Stomach (tissue), 4 donors: Measurements from ENCODE around the gene OR51T1.

Experiments used
- CTCF ChIP-seq, 7 experiments: fragments of 450-650 bp in 4 of 7; fragments of 200-600 bp in 3 of 7; sonication (generic) in 3 of 7; IDR thresholded peaks; one replicate each; pipeline ENCODE4 v1.5.1; 2016 to 2019; ENCODE audit warnings: antibody characterized with exemption in 7 of 7, control low read depth in 2 of 7, mild to moderate bottlenecking in 1 of 7
- POLR2A ChIP-seq, 4 donors: fragments of 450-650 bp; IDR thresholded peaks; one replicate each; pipeline ENCODE4 v1.6.1; 2016; ENCODE audit warnings: antibody characterized with exemption in 4 of 4, control low read depth in 2 of 4, mild to moderate bottlenecking in 1 of 4, moderate library complexity in 1 of 4

GRCh38 chr11:4921796-4922195 is 40.1 kb downstream of the OR51T1 start:
- TF ChIP-seq CTCF (IDR thresholded peaks at IDR 0.05), result no peak
- TF ChIP-seq POLR2A (IDR thresholded peaks at IDR 0.05), result no peak
